ENCODE measurements around the gene POU2AF1.

POU2AF1 gene

GRCh38 chr11:111303461-111303860, 75.6 kb downstream of the POU2AF1 start:
- H3K4me2 ChIP-seq (ENCODE audit: low read length), result no peak overlapping the region
- H3K27me3 ChIP-seq (ENCODE audit: control insufficient read depth, low read length), result peaks cover 51% of the 10 kb centered on the region
- H3K4me1 ChIP-seq (ENCODE audit: control insufficient read depth, low read length), result peaks cover 16% of the 10 kb centered on the region
- no peaks in the 10 kb centered on the region for H3F3A ChIP-seq (ENCODE audit: control insufficient read depth, insufficient read depth)
- TF ChIP-seq EZH2phosphoT487 (IDR thresholded peaks at IDR 0.05; ENCODE audit: borderline replicate concordance, low read length), result no peak
- TF ChIP-seq, protein P1, sequence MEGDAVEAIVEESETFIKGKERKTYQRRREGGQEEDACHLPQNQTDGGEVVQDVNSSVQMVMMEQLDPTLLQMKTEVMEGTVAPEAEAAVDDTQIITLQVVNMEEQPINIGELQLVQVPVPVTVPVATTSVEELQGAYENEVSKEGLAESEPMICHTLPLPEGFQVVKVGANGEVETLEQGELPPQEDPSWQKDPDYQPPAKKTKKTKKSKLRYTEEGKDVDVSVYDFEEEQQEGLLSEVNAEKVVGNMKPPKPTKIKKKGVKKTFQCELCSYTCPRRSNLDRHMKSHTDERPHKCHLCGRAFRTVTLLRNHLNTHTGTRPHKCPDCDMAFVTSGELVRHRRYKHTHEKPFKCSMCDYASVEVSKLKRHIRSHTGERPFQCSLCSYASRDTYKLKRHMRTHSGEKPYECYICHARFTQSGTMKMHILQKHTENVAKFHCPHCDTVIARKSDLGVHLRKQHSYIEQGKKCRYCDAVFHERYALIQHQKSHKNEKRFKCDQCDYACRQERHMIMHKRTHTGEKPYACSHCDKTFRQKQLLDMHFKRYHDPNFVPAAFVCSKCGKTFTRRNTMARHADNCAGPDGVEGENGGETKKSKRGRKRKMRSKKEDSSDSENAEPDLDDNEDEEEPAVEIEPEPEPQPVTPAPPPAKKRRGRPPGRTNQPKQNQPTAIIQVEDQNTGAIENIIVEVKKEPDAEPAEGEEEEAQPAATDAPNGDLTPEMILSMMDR (IDR thresholded peaks at IDR 0.05; ENCODE audit: low read depth, low read length, poor library complexity, severe bottlenecking), result no peak
- no peaks in the 10 kb centered on the region for H3K36me3 ChIP-seq (ENCODE audit: control insufficient read depth, low read length)
- H3K9me3 ChIP-seq (ENCODE audit: control insufficient read depth, insufficient read depth, low read length), result no peaks in the 10 kb centered on the region
- no peak overlapping the region for H3K27ac ChIP-seq (ENCODE audit: low read depth, low read length)
- H3K4me3 ChIP-seq (ENCODE audit: low read length), result no peak overlapping the region
- no peaks in the 10 kb centered on the region for H4K20me1 ChIP-seq (ENCODE audit: control insufficient read depth, insufficient read depth, low read depth, low read length)
- no peaks in the 10 kb centered on the region for H3K9me2 ChIP-seq (replicated peaks; ENCODE audit: control insufficient read depth, low read length)
- H3K79me2 ChIP-seq (ENCODE audit: control insufficient read depth, low read length), result no peaks in the 10 kb centered on the region

- Histone ChIP-seq H3K4me2 (ENCODE audit: low read length) (no peak overlapping the region), H4K20me1 (ENCODE audit: control insufficient read depth, insufficient read depth, low read depth, low read length) (no peaks in the 10 kb centered on the region), H3F3A (ENCODE audit: control insufficient read depth, insufficient read depth) (no peaks in the 10 kb centered on the region), H3K9me3 (ENCODE audit: control insufficient read depth, insufficient read depth, low read length) (no peaks in the 10 kb centered on the region), H3K36me3 (ENCODE audit: control insufficient read depth, low read length) (no peaks in the 10 kb centered on the region), H3K9me2 (replicated peaks; ENCODE audit: control insufficient read depth, low read length) (no peaks in the 10 kb centered on the region), H3K27me3 (ENCODE audit: control insufficient read depth, low read length) (peaks cover 48% of the 10 kb centered on the region), H3K27ac (ENCODE audit: low read depth, low read length) (no peak overlapping the region), H3K4me3 (ENCODE audit: low read length) (no peak overlapping the region), H3K4me1 (ENCODE audit: control insufficient read depth, low read length) (peaks cover 16% of the 10 kb centered on the region), H3K79me2 (ENCODE audit: control insufficient read depth, low read length) (no peaks in the 10 kb centered on the region)
- TF ChIP-seq, protein P1 (IDR thresholded peaks at IDR 0.05; ENCODE audit: low read depth, low read length, poor library complexity, severe bottlenecking), result no peak
- TF ChIP-seq EZH2phosphoT487 (IDR thresholded peaks at IDR 0.05; ENCODE audit: borderline replicate concordance, low read length), result no peak
These were observed 76.8 kb downstream of the POU2AF1 start for GRCh38 chr11:111302298-111302697.

Data from DOHH2 (cell line).